HG03457 (cell line): ENCODE measurements around the gene RECQL.
"Not testable (repeated sequence)": the region's sequence is repeated elsewhere in the genome, so short reads cannot be mapped to it uniquely, and the experiment has no call there.

ENCODE experiments used
- ATAC-seq: cut with Tn5 transposase; IDR thresholded peaks from one replicate; pipeline ENCODE4 v1.9.1; 2021; ENCODE audit warnings: moderate number of reproducible peaks; ENCODE audit not compliant: unreplicated experiment

Gene RECQL

GRCh38 chr12:21433525-21433924, 67.9 kb downstream of the RECQL start:
- ATAC-seq, result no peak

GRCh38 chr12:21429994-21430393, 71.4 kb downstream of the RECQL start:
- no peak for ATAC-seq

- ATAC-seq, result no peak
Measured at GRCh38 chr12:21428241-21428640, 73.2 kb downstream of the RECQL start.

- not testable (repeated sequence) for ATAC-seq
Measured at GRCh38 chr12:21419009-21419699, 82.3 kb downstream of the RECQL start.
